SKM-1 treated with dmso at 0.1 percent for 144 hours (cell line): Measurements from ENCODE around the gene BNIP2.
"Not testable (repeated sequence)": the region's sequence is repeated elsewhere in the genome, so short reads cannot be mapped to it uniquely, and the experiment has no call there.

Experiments used
- DNase-seq: peaks from one replicate; lab custom pipeline; 2025; ENCODE audit not compliant: unreplicated experiment; lab: John Stamatoyannopoulos, UW

Gene BNIP2

GRCh38 chr15:59642351-59642750 is 46.8 kb downstream of the BNIP2 start:
- DNase-seq = no peak

GRCh38 chr15:59637507-59637906 is 51.6 kb downstream of the BNIP2 start:
- DNase-seq = not testable (repeated sequence)

GRCh38 chr15:59636184-59636583 is 52.9 kb downstream of the BNIP2 start:
- DNase-seq = no peak

- no peak for DNase-seq
Observed at GRCh38 chr15:59632714-59633113, 56.4 kb downstream of the BNIP2 start.

- peak; percentile 18 for DNase-seq
Observed at GRCh38 chr15:59622289-59622688, 66.8 kb downstream of the BNIP2 start.

GRCh38 chr15:59618406-59618805 is 70.7 kb downstream of the BNIP2 start:
- DNase-seq = no peak

- DNase-seq = no peak
Observed at GRCh38 chr15:59616379-59616778, 72.7 kb downstream of the BNIP2 start.

GRCh38 chr15:59615661-59616060 is 73.5 kb downstream of the BNIP2 start:
- DNase-seq = no peak

GRCh38 chr15:59614153-59614552 is 75.0 kb downstream of the BNIP2 start:
- no peak for DNase-seq

- peak; percentile 54 for DNase-seq
Observed at GRCh38 chr15:59611276-59612260, 77.6 kb downstream of the BNIP2 start, which contains the start of gene GCNT3. TSS of gene GCNT3 (plus strand) at chr15:59611783. CDS start at chr15:59618239, 6,456 bp downstream.

- no peak for DNase-seq
Observed at GRCh38 chr15:59609730-59610712, 79.1 kb downstream of the BNIP2 start.
